HG03565 (cell line): ENCODE data around the gene MRGPRD.

ENCODE experiments used
- ATAC-seq: cut with Tn5 transposase; IDR thresholded peaks from one replicate; pipeline ENCODE4 v1.9.1; 2021; ENCODE audit warnings: mild to moderate bottlenecking, moderate library complexity; ENCODE audit not compliant: unreplicated experiment

Gene MRGPRD, protein sequence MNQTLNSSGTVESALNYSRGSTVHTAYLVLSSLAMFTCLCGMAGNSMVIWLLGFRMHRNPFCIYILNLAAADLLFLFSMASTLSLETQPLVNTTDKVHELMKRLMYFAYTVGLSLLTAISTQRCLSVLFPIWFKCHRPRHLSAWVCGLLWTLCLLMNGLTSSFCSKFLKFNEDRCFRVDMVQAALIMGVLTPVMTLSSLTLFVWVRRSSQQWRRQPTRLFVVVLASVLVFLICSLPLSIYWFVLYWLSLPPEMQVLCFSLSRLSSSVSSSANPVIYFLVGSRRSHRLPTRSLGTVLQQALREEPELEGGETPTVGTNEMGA

DNA sequence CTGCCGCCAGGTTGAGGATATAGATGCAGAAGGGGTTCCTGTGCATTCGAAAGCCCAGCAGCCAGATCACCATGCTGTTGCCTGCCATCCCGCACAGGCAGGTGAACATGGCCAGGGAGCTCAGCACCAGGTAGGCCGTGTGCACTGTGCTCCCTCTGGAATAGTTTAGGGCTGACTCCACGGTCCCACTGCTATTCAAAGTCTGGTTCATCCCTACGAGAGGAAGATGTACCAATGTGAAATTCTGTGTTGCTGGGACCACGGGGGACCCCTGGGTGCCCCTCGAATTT lies at the start of gene MRGPRD:
MRGPRD (minus strand) TSS at position 211 of the 290 bp plus-strand sequence; CDS start at position 211, 0 bp downstream.
- no peak for ATAC-seq

DNA sequence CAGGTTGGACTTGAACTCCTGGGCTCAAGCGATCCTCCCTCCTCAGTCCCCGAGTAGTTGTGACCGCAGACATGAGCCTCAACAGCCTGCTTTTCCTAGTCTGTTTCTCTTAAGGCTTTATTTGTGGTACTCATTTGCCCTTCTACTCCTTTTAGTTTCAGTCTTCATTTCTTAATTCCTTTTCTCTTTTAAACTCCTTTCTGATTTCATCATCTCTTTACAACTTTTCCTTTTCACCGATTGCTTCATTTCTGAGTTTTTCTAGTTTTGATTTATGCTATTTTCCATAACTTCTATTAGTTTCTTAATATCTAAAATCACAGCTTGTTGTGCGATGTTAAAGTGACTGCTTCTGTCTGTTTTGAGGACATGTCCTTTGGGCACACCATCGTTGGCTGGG lies 49.5 kb upstream of the MRGPRD start:
- ATAC-seq: no peak

DNA sequence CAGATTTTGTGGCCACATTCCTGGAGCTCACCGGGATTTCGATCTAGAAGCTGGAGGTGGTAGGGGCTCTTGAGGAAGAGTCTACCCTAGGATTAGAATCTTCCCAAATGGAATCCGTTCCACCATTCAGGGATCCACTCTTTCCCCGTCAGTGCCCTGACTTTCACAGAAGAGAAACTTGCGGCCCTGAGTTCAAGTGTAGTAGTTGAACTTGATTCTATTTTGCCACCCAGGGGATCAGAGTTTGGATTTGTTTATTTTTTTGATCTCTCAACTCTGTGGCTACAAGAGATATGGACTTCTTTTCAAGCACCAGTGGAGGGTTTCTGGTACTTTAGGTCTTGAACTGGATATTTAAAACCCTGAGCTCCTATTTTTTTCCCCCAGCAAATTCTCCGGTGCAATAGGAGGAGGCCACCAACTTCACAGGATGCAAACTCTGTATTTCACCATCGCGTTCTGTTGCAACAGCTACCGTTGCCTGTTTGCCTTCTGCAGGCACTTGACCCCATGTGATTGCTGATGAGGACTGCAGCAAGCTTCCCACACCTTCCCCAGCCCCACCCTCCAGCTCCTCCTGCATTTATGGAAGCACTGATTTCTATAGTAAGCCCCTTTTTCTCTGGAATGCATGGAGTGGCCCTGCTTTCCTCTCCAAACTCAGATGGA lies 47.1 kb upstream of the MRGPRD start:
- no peak for ATAC-seq

DNA sequence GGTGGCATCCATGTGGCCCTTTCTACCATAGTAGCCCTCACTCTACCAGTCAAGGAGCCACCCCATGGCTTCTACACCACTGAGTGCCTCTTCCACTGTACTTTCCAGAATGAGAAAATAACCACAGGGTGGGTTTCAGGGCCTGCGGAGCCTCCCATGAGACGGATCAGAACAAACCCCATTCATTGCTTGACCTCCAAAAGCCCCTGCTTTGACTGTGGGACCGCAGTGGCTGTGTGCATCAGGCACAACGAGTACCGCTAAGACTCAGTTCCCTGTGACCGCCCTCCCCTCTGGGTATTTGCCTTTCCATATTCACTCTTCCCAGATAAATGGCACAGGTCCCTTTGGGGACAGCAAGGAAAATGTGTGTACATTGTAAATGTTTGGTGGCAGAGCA lies 43.7 kb upstream of the MRGPRD start:
- no peak for ATAC-seq

DNA sequence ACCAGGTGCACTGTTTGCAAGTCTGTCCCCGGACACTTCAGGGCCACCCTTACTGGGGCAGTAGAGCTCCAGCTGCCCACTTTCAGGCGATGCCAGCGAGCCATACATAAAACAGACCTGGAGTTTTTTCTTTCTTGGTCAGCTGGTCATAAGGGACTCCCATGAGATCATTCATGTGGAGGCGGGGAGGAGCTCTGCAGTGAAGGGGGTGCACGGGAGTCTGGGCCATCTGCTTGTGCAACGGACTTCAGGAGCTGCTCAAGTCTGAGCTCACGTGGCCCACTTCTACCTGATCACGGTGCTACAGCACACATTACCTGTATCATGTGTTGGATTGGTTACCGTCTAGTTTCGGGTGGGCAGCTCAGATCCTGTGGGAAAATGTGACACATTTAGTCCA lies 41.5 kb upstream of the MRGPRD start:
- no peak for ATAC-seq

DNA sequence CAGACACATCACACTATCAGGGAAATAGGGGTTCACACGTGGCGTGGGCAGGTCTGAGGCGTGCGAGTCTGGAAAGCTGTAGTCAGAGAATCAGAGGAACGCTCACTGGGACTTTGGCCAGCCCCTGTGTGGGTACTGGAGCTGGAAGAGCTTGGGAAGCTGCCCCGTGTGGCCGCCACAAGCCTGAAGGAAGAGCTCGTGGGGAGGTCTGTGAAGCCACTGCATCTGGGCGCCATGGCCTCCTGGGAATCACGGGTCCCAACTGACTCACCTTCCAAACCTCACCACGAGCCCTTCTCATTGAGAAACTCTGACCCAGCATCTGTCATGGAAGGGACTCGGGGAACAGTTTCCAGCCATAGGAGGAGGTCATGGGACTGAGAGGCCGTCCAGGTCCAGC lies 38.1 kb upstream of the MRGPRD start:
- ATAC-seq: no peak

DNA sequence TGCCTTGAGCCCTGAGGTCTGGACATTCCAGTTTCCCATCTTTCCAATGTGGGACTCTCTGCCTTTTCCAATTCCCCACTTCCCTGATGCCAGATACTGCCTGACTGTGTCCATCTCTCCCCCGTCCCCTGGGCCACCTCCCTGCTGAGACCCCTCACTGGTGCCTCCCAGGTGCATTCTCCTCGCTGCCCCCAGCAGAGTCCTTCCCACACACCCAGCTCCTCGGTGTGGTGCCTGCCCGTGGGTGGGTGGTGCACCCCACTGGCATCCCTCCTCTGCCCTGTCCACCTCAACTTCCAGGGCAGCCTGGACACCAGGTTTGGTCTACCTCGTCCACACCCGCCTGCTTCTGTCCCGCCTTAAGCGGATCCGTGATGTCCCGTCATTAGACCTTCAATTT lies 37.2 kb upstream of the MRGPRD start:
- ATAC-seq: no peak

DNA sequence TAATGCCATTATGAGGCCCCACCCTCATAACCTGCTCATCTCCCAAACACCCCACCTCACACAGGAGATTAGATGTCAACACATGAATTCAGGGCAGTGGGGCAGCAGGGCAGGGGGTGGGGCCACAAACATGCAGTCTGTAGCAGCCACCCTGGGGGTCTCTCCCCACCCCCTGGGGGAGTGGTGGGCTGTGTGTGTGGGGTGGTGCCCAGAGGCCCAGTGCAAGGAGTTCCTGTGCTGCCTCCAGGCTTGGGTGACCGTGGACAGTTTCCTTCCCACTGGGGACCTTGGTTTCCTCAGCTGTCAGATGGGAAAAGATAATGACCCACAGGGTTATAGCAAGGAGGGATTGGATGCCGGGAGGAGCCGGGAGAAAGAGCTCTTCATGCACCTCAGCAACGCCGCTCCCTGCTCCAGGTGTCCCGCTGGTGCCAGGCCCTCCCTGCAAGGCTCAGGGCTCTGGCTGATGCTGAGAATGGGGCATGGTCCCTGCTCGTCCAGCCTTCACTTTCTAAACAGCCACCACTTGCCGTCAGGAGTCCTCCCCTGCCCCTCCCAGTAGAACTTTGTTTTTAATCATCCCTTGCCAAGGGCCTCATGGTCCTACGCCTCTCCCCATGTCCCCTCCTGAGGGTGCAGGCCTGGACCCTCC lies 34.2 kb upstream of the MRGPRD start:
- no peak for ATAC-seq

DNA sequence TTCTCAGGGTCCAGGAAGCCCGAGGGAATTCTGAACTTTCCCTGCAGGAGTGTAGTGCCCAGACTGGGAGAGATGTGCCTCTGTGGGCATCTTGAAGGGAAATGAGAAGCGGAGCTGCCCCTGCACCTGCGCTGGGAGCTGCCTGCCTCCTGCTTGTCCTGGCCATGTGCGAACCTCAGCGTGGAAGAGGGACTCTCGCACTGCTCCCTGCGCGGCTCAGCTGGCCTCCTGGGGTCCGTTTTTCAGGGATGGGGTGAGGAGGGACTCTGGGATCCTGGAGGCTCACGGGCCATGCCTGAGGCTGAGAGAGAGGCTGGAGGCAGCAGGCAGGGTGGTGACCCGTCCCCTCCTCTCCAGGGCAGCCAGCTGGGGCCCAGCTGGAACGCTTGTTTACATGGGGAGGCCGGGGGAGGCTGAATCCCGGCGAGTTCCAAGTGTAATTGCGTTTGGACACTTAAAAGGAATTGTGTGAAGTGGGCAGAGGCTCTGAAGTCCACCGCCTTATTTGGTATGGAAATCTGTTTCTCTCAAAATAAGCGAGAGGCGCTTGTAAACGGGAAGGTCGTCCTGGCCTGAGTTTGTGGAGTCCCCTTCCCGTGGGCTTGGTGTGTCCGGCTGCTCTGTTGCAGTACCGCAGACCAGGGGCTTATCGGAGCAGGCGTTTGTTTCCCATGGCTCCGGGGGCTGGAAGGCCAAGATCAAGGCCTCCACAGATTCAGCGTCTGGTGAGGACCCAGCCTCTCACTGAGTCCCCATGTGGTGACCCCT lies 33.5 kb upstream of the MRGPRD start:
- ATAC-seq: no peak

DNA sequence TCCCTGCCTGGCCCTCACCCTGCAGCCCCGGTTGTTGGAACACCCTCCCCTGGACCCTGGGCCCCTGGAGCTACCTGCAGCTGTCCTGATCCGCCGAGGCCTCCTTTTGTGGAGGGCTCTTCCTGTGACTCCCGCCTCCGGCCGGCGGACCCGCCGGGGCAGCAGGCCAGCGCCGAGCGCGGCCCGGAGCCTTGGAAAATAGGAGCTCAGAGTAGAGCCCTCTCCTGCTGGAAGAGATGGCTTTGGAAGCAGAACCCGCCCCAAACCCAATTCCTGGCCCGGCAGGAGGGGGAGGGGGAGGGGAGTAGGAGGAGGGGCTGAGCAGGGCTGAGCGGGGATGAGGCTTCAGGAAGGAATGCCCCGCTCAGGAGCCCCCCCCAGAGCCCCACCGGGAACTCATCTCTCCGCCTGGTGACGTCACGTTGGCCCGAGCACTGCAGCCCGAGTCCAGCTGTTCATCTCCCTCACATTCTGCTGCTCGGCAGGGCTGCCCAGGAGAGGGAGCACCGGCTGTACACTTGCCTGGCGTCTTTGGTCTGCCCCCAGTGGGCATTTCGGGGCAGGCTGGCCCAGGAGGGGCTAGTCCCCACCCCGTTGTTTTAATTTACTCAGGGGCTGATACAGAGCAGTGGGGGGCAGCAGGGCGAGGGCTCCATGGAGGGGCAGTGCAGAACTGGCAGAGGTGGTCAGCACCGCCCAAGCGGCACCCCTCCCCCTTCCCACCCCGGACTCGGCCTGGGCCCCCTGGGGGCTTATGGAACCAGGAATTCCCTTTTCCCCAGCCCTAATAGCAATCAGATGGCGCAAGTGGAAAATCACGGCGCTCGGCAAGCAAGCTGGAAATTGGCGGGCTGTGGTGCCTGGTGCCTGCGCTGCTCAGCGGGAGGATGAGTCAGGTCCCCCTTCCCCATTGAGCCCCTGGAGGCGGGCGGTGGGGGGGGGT lies 32.5 kb upstream of the MRGPRD start, which contains the start of gene MRGPRF:
MRGPRF (minus strand) TSS at position 238 of the 943 bp plus-strand sequence. CDS start 3,345 bp downstream, outside the sequence.
- no peak for ATAC-seq

DNA sequence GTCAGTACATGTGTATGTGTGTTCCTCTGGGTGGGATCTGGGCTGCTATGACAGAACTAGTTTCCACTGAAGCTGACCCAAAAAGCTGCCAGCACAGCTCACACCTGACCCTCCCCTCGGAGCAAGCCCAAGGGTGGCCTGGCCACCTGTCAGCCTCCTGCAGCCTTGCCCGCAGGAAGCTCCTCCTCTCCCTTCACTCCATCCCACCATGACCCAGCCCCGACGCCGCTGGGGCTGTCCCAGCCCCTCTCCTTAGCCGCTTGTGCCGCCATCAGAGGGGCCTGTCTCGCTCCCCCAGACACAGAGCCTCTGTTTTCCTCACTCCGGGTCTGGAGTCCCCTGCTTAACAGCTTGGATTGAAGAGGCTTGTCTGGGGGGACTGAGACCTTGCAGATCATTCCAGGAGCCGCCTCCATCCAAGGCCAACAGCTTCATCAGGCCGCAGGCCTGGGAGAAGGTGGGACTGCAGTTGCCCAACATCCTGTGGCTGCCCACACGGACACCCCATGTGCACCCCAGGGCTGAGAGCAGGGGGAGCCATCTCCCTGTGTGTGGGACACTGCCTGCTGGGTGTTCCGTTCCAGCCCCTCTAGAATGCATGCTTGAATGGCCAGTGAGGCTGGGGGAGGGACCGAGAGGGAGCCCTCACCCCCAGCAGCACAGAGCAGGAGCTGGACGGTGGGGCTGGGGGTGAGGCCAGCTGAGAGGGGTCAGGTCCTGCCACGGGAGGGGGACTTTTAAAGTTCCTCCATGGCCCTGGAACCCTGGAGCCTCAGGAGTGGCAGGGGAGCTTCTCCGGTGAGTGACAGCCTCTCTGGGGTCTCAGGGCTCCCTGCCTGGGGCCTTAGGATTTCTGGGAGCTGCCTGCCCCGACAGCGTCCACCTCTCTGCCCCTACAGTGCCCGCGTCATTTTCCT lies 31.6 kb upstream of the MRGPRD start:
- no peak for ATAC-seq

DNA sequence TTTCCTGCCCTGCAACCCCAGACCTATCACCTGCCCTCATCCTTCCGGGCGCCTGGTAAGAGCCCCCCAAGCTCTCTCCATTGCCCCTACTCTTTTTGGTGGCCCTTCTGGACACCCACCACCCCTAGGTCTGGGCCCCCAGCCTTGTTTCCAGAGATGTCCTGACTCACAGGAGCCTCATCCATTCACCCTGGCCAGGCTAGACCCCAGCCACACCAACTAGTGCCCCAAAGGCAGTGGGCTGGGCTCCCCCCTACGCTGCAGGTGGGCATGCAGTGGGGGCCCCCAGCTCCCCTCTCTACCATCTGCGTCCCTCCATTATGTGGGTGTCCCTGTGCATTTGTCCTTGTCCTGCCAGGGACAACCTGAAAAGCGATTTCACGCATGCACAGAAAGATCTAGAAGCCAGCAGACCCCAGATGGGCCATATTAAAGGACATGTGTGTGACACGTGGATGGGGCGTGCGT lies 30.9 kb upstream of the MRGPRD start:
- no peak for ATAC-seq

DNA sequence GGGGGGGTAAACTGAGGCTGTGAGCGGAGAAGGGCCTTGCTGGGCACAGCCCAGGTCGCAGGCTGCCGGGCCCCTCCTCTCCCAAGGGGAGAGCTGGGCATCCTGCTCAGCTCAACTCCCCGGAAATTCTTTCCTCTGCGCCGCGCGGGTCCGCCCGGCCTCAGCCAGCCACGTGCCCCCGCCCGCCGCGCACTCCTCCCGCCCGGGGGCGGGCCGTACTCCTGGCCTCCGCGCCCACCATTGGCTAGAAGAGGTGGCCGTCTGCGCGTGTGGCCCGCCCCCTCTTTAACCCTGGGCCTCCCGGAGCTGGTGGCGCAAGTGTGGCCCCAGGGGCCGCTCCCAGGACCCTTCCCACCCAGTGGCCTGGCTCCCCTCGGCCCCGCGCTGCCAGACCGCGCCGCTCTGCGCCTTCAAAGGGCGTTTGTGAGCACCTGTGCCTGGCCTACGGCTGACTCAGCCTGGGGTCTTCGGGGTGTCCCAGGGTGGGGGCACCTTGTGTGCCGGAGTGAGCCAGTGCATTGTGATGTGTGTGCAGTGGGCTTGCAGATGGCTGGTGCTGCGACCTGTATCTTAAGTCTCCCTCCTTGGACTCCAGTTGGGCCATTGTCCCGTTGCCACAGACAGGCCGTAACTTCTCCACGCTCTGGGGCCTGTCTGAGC lies 30.3 kb upstream of the MRGPRD start:
- no peak for ATAC-seq

DNA sequence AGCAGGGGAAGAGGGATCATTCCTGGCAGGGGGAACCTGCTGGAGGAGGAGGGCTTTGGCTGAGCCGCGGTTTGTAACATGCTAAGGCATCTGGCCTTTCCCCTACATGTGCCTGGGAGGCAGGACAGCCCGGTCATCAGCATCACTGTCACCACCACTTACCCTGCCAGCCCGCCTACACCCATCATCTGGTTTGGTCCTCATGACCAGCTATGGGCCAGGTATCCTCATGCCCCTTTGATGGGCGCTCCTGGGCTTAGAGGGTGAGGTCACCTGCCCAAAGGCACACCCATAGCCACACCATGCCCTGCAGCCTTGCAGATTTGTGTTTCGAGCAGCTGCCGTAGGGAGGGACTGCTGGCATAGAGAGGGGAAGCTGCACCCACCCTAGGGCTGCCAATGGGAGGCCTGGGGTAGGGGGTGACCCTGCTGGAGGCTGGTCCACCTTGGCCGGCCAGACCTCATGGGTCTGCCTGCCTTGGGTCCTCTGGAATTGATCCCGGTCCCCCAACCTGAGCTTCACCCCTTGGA lies 29.6 kb upstream of the MRGPRD start:
- no peak for ATAC-seq

DNA sequence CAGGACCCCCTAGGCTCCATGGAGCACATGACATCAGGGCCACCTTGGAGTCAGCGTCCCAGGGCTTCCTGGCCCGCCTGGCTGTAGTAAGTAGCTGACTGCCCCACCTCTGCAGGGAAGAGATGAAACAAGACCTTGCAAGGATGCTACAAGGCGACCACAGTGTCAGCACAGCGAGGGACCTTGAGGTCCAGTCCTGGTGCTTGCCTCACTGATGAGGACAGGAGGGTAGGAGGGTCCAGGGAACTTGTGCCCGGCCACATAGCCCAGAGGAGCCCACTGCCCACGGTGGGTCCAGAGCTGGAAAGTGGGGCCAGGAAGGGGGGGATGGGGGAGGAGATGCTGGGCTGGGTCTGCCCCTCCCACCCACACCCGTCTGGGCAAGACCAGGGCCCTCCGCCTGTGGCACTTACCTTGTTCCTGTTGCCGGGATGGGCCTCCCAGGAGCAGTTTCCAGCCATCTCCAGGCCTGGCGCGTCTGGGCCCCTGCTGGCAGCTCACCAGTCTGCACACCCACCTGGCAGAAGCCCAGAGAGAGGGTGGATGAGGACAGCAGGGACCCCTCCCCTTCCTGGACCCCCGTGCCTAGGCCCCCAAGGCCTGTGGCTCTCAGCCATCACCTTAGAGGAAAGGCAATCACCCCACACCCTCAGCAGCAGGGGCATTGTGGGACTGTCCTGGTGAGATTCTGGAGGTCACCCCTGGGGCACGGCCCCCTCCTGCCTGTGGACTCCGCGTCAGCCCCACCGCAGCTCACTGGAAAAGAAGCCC lies 28.8 kb upstream of the MRGPRD start:
- ATAC-seq: no peak

DNA sequence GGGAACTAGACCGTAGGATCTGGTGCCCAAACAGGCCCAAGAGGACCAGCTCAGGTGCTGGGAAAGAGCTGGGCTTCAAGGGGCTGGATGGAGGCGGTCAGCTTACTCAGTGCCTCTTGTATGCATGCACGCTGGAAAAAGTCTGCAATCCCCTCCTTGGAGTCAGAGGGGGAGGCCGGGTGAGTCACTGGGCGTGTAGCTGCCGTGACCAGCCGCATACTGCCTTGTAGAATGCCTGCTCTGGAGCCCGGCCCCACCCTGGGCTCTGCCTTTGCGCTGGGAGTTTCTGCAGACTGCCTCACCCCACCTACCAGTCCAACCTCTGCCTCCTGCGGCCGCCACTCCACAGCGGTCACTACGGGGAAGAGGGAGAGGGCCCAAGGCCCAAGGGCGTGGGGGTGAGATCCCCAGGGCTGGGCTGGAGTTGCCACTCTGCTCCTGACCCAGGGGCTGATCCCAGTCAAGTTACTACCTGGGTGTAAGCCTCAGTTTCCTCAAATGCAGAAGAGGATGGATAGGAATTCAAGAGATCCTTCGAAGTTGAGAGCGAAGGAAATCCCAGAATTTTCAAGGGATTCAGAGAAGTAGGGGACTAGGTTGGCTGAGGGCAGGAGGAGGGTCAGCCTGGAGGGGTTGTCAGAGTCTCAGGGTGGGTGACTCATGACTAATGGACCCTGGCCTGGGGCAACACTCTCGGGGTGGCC lies 28.1 kb upstream of the MRGPRD start:
- no peak for ATAC-seq

DNA sequence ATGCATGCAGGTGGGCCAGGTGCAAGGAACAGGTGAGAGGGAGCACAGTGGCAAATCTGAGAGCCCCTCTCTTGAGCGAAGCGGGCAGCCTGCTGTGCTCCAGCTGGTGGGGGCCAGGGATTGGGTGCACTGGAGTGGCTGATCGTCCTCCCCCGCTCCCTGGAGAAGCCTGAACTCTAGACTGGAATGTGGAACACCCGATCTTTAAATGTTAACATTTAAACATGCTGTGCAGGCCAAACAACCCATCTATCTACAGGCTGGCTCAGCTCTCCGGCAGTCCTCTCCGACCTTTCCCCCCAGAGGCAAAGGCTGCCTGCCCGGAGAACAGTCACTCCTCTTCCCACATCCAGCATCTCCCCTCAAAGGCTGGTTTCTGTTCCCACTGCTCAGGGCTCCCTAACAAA lies 27.2 kb upstream of the MRGPRD start:
- ATAC-seq: no peak
